Upper lobe of right lung (tissue), 1 donor: Measurements from ENCODE around the gene PELI2. TPM values are rescaled to one million over a fixed set of nuclear protein-coding genes. Genes with fewer than 3 reads are reported as not detected.

Experiments used
- ATAC-seq: fragments of 200-7000 bp; cut with Tn5 transposase; one replicate; pipeline ENCODE4 v1.9.1; 2020; ENCODE audit warnings: mild to moderate bottlenecking, moderate library complexity
- DNase-seq: peaks from one replicate; pipeline ENCODE4 v3.0.0-alpha.2; 2020
- H3K27ac ChIP-seq: fragments of 200-600 bp; one replicate; pipeline ENCODE4 v1.8.0; 2022
- H3K27me3 ChIP-seq: fragments of 200-600 bp; one replicate; pipeline ENCODE4 v1.8.0; 2022; ENCODE audit warnings: mild to moderate bottlenecking
- H3K36me3 ChIP-seq: fragments of 200-600 bp; one replicate; pipeline ENCODE4 v1.8.0; 2022
- H3K4me1 ChIP-seq: fragments of 200-600 bp; one replicate; pipeline ENCODE4 v1.8.0; 2022
- H3K4me3 ChIP-seq: fragments of 200-600 bp; one replicate; pipeline ENCODE4 v1.8.0; 2022; ENCODE audit warnings: mild to moderate bottlenecking
- H3K9me3 ChIP-seq: fragments of 200-600 bp; one replicate; pipeline ENCODE4 v1.8.0; 2022
- intact Hi-C: fragments of 100-400 bp; cut with DNase I; formaldehyde crosslinking; loops from one replicate; pipeline ENCODE4 v1.11.0; 2022
- total RNA-seq: library from RNA; stranded (reverse); fragmentation: NEBNext Ultra II Directional; extraction: Animal tissue kit (Norgen Biotek cat#: 25700); gene quantifications from one replicate; pipeline ENCODE4 v1.2.1, GENCODE V29; 2021
- TF ChIP-seq, protein P1 (sequence below): fragments of 200-600 bp; IDR thresholded peaks from one replicate; pipeline ENCODE4 v1.8.0; 2022; ENCODE audit warnings: antibody characterized with exemption
- donor health status: DM: no; HTN: yes; CAD: no; lungs with severe emphysema.

Gene PELI2
- total RNA-seq, 1 donor from 2014 or later: 25.7 TPM

DNA sequence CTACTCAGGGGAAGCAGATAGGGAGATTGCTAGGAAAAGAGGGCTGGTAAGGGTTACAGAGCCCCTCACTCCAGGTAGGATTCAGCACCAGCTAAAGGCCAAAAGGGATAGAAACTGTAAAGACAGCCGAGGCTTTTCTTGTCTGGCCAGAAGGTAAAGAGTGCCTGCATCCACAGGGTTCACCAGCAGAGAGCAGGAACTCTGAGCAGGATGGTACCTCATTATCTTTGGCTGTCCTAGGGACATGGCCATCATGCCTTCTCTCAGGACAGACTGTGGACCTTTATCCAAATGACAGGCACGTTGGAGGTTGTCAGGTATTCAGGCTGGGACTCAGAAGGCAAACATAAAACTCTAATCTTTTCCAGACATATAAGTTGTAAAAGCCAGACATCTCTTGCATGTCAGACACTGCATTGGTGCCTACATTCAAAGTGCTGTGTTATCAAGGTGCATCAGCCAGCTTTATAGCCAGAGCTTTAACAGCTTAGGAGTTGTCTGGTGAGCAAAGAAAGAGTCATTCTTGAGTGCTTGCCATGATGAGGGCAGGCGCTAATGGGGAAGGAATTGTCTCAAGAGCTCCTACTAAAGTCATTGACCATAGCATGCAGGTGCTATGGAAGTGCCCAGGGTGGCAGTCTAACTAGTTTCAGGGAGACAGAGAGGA lies 89.5 kb downstream of the PELI2 start:
- Histone ChIP-seq H3K4me3 (no peak overlapping the region), H3K36me3 (no peaks in the 10 kb centered on the region), H3K27me3 (no peaks in the 10 kb centered on the region), H3K27ac (no peak overlapping the region), H3K4me1 (peaks cover 7% of the 10 kb centered on the region), H3K9me3 (no peaks in the 10 kb centered on the region)
- peak; percentile 48 for ATAC-seq
- TF ChIP-seq, protein P1, sequence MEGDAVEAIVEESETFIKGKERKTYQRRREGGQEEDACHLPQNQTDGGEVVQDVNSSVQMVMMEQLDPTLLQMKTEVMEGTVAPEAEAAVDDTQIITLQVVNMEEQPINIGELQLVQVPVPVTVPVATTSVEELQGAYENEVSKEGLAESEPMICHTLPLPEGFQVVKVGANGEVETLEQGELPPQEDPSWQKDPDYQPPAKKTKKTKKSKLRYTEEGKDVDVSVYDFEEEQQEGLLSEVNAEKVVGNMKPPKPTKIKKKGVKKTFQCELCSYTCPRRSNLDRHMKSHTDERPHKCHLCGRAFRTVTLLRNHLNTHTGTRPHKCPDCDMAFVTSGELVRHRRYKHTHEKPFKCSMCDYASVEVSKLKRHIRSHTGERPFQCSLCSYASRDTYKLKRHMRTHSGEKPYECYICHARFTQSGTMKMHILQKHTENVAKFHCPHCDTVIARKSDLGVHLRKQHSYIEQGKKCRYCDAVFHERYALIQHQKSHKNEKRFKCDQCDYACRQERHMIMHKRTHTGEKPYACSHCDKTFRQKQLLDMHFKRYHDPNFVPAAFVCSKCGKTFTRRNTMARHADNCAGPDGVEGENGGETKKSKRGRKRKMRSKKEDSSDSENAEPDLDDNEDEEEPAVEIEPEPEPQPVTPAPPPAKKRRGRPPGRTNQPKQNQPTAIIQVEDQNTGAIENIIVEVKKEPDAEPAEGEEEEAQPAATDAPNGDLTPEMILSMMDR: no peak
- no peak for DNase-seq
- intact Hi-C loops: no loop called here

DNA sequence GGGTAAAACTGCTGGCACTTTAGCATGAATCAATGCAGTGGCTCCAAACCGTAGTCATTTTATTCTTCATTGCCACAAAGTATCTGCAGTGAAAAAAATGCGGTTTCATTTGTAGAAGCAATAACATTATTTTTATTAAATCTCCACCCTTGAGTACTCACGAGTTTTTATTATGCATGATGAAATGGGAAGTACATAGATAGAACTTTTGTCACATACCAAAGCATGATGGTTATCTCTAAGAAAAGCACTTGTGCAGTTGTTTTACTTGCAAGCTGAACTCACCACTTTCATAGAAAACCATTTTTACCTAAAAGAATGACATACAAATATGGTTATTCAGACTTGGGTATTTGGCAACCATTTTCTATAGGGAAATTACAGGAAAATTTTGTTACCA lies 90.3 kb downstream of the PELI2 start:
- no peak overlapping the region for H3K27ac ChIP-seq
- no peaks in the 10 kb centered on the region for H3K27me3 ChIP-seq
- DNase-seq: no peak
- H3K9me3 ChIP-seq: no peaks in the 10 kb centered on the region
- H3K4me1 ChIP-seq: peaks cover 7% of the 10 kb centered on the region
- H3K4me3 ChIP-seq: no peak overlapping the region
- H3K36me3 ChIP-seq: no peaks in the 10 kb centered on the region
- TF ChIP-seq, protein P1: no peak
- intact Hi-C loops: no loop called here
- no peak for ATAC-seq

DNA sequence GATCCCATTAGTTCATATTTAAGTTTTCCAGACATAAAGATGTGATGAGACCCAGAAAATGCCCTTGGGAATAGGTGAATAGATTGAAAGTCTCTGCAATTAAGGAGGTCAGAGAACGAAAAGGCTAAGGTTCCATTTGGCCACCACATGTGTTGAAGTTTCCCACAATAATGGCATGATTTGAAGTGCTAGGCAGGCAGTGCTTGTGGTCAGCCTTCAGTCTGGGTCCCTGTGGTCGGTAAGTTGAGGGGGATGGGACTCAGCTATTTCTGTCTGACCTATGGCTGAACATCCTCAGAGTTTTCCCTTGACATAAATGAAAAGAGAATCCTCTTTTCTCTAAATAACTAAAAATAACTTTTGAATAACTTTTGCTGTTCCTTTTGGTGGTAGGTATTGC lies 92.4 kb downstream of the PELI2 start:
- Histone ChIP-seq H3K36me3 (no peaks in the 10 kb centered on the region), H3K27me3 (no peaks in the 10 kb centered on the region), H3K4me1 (peaks cover 7% of the 10 kb centered on the region), H3K9me3 (no peaks in the 10 kb centered on the region), H3K27ac (no peak overlapping the region), H3K4me3 (no peak overlapping the region)
- TF ChIP-seq, protein P1: no peak
- DNase-seq (no peak), ATAC-seq (no peak)
- intact Hi-C loops: no loop called here

DNA sequence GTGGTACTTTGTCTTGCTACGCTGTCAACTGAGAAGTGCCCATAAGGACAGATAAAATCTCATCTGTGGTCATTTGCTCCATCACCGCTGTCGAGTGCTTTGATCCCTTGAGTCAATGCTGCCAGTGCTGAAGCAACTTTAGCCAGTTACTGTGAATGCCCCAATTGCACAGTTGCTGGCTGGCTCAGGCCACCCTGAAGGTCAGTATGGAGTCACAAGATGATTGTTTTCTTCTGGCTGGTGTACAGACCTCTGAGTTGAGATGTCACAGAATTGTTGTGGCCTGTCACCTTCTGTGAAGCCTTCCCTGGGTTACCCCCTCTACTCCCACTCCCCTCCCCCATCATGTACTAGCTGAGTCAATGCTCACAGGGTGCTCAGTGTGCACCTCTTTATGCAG lies 92.9 kb downstream of the PELI2 start:
- intact Hi-C loops: no loop called here

DNA sequence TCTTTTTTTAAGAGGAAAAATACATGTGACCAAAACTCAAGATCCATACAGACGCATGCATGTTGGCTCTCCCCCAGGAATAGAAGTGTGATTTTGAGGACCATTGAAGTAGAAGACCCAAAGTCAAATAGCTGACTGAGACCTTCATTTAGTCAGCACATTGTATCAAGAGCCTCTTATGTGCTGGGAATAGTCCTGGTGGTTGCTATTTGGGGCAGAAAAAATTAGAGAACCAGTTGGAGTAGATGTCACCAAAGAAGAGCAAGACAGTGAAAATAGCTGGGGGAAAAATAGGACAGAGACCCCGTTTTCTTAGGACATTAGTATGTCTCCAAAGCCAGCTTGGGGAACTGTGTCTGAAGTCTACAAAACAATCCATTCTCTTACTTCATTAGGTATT lies 93.6 kb downstream of the PELI2 start:
- TF ChIP-seq, protein P1: no peak
- DNase-seq (no peak), ATAC-seq (no peak)
- no peak overlapping the region for H3K4me3 ChIP-seq
- no peaks in the 10 kb centered on the region for H3K27me3 ChIP-seq
- H3K9me3 ChIP-seq: no peaks in the 10 kb centered on the region
- H3K36me3 ChIP-seq: no peaks in the 10 kb centered on the region
- peaks cover 12% of the 10 kb centered on the region for H3K4me1 ChIP-seq
- H3K27ac ChIP-seq: no peak overlapping the region
- intact Hi-C loops: no loop called here

More for the DNA sequence above, 92.9 kb downstream of the PELI2 start:
- H3K9me3 ChIP-seq: no peaks in the 10 kb centered on the region
- ATAC-seq: no peak
- DNase-seq: no peak
- H3K4me1 ChIP-seq: peaks cover 11% of the 10 kb centered on the region
- H3K4me3 ChIP-seq: no peak overlapping the region
- TF ChIP-seq, protein P1: no peak
- H3K36me3 ChIP-seq: no peaks in the 10 kb centered on the region
- H3K27me3 ChIP-seq: no peaks in the 10 kb centered on the region
- no peak overlapping the region for H3K27ac ChIP-seq

DNA sequence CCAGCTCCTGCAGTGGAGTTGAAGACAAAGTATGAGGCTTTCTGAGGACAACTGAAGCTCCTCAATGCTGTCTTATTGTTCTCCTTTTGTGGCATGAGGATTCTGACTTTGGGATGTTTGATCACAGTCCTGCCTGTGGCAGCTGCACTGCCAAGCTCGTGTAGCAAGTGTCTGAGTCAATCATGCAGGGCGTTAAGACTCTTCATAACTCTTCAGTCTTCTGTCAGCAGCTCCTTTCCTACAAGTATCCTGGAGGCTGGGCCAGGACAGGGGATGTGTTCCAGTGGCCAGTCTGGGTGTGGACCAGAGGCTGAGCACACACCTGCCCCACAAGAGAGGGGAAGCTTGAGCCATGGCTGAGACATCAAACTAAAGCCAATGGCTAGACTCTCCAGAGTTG lies 94.3 kb downstream of the PELI2 start:
- H3K9me3 ChIP-seq: no peaks in the 10 kb centered on the region
- no peak for DNase-seq
- H3K27me3 ChIP-seq: no peaks in the 10 kb centered on the region
- H3K4me1 ChIP-seq: peaks cover 19% of the 10 kb centered on the region
- intact Hi-C loops: no loop called here
- ATAC-seq: peak; percentile 47
- H3K4me3 ChIP-seq: no peak overlapping the region
- no peak overlapping the region for H3K27ac ChIP-seq
- no peaks in the 10 kb centered on the region for H3K36me3 ChIP-seq
- TF ChIP-seq, protein P1: no peak
